IPS-11a (cell line): ENCODE data around the gene RHOG.
"Not testable (repeated sequence)": the region's sequence is repeated elsewhere in the genome, so short reads cannot be mapped to it uniquely, and the experiment has no call there.

ENCODE experiments used
- H3K4me3 ChIP-seq: one replicate; pipeline ENCODE4 v1.5.1; 2013; ENCODE audit warnings: low read depth, low read length, control low read depth

Gene RHOG

DNA sequence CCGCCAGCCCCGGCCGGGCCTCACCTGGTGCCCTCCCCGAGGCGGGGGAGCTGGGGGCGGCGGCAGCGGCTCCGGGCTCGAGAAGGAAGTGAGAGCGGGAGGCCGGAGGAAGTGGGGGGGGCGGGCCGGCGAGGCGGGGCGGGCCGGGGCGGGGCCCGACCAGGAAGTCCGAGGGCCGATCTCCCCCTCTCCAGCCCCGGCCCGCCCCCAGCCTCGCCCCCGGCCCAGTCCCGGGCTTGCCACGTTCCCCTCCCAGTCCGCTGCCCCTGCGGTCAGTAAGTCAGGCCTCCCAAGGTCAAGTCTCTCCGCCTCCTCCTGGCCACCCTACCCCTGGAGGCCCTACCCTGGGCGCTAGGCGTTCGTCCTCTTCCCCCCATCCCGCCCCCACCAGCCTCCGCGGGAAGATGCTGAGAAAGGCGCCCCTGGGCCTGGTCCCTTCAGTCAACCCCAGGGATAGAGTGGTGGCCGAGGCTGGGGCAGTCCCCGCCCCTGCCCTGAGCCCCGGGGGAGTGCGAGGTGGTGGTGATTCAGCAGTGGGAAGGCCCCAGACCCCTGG lies at the start of gene RHOG:
Gene RHOG (minus strand): TSS at position 90 of the 556 bp plus-strand sequence. CDS start 12,821 bp downstream, outside the sequence.
- peak within 1 kb of the TSS; percentile 74 for H3K4me3 ChIP-seq

DNA sequence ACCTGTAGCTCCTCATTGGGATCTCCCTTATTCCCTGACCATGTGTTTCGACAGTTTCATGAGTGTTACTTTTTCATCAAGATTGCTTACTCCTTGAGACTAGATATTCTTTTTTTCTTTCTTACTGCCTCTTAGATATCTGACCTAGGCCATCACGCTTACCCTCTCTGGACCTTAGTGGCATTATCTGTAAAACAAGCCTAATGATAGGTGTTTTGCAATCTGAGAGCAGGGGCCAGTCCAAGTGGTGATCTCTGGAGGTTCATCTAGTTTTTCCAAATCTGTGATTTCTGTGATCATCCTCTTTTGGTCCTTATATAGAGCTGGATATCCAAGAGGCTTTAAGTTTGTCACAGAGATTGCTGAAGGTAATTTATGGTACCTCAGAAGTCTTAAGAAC lies 49.3 kb upstream of the RHOG start:
- H3K4me3 ChIP-seq: no peak overlapping the region

DNA sequence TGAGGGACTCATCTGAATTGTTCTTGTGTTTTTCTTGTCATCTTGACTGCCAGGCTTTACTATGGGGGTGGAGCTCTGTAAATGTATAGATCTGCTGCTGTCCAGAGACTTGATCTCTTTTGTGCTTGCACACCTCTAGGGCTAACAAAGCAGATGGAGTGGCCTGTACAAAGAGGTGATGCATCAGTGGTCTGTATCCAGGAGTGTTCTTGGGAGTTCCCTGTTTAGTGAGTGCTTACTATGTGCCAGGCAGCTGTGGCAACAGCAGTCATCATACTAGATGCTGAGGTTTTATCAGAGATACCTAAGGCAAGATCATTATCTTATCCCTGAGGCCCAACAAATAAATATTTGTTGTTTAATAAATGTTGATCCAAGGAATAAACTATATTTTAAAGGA lies 48.1 kb upstream of the RHOG start:
- H3K4me3 ChIP-seq: no peak overlapping the region

DNA sequence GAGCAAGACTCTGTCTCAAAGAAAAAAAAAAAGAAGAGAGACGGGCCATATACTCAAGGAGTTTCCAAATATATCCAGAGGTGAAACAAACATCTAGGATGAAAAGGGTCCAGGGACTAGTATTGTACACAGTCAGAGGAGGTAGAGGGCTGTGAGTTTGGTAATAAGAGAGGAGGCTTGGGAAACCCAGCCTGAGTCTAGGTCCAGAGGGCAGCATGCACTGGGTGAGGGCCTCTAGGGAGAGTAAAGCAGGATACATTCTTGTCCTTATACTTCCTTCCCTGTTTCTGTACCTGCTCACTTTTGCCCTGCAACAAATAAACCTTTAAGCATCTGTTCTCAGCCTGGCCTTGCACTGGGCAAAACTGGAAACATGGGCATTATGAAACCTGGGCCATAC lies 46.2 kb upstream of the RHOG start:
- H3K4me3 ChIP-seq: no peak overlapping the region

DNA sequence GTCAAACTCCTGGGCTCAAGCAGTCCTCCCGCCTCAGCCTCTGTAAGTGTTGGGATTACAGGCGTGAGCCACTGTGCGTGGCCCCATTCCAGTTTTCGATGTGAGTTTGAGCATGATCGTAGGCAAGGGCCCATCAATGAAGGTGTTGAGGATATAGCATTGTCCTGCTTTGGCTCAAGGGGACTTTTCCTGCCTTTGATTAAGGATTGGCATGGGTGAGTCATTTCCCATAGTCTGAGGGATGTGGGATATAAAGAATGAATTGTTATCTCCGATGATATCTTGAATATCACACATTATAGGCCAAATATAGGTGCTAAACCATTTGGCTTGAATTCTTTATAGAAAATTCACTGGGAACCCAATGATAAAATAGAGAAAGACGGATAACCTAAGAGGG lies 45.1 kb upstream of the RHOG start:
- H3K4me3 ChIP-seq: no peak overlapping the region

DNA sequence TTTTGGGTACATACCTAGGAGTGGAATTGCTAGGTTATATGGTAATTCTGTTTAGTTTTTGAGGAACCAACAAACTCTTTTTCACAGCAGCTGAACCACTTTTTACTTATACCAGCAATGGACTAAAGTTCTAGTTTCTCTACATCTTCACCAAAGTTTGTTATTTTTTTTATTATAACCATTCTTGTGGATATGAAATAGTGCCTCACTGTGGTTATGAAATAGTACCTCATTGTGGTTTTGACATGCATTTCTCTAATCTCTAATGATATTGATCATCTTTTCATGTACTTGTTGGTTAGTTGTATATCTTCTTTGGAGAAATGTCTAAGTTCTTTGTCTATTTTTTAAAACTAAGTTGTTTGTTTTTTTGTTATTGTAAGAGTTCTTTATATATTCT lies 41.9 kb upstream of the RHOG start:
- no peak overlapping the region for H3K4me3 ChIP-seq

DNA sequence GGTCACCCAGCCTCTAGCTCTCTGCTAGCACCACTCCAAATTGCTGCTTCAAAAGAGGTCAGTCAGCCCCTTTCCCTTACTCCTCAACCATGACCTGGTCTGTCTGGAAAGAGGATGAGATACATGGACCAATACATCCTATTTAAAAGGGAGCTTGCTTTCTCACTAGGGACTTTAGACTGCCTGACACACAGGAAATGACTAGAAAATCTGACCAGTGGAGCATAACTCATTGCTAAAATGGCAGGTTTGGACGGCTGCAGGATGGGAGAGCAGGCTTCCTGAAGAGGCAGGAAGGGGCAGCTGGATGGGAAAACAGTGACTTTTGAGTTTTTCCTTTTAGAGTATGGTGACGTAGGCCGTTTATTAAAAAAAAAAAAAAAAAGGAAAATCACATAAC lies 40.0 kb upstream of the RHOG start:
- H3K4me3 ChIP-seq: no peak overlapping the region

DNA sequence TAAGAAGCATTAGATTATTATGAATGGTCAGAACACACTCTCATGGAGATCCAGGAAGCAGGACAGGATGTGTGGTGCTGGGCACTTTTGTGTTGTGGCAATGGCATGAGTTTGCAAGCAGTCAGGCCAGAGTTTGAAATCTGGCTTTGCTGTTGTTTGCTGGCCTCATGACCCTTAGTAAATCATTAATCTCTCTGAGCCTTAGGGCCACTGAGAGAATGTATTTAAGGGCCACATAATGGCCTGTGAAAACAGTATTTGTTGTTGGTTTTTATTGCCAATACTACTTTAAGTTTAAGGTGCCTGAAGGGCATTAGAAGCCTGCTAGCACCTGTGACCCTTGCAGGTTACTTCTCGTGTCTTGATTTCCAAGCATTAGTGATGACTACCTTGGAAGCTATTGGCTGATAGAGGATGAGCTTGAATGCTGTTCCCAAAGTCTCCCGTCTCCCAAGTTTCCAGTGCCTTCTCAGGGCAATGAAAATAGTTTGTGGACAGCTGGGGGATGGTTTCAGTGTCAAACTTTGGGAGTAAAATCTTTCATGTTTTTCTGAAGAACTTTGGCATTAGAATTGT lies 39.3 kb upstream of the RHOG start:
- no peak overlapping the region for H3K4me3 ChIP-seq

DNA sequence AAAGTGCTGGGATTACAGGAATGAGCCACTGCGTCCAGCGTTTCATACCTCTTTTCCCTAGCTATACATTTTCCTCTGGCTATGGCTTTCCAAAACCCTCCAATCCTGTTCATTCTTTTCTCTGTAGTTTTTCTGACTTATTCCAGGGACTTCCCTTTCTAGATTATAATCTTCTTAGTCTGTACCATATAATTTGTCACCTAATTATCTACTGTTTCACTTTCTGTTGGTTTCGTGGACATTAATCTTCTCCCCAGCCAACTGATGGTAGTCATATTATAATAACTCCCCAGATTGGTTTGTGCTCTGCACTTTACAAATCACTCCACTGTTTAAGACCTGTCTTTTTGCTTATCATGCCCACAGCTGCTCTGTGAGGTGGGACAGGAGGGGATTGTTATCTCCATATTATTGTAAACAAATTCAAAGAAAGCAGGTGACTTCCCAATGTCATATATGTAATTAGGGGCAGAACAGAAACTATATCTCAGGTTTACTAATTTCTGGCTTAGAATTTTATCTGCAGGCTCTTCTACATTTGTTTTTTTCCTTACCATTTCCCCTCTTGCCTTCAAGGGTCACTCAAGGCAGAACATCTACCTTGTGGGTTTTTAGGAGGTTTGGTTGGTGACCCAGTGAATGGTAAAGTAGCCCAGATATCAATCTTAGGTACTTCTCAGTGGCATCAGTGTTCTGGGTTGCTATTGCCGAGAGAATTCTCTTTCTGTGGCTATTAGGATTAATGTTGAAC lies 38.6 kb upstream of the RHOG start:
- no peak overlapping the region for H3K4me3 ChIP-seq

DNA sequence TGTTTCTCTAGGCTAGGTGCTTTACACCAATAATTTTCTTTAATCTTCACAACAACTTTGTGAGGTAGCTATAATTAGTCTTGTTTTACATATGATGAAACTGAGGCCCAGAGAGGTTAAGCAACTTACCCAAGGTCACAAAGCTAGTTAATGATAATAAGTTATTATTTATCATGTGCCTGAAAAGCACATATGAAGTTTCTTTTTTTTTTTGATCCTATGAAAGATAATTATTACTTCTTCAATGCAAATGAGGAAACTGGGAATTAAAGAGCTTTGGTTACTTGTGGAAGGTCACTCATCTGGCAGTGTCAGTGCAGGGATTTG lies 37.5 kb upstream of the RHOG start:
- H3K4me3 ChIP-seq: no peak overlapping the region

DNA sequence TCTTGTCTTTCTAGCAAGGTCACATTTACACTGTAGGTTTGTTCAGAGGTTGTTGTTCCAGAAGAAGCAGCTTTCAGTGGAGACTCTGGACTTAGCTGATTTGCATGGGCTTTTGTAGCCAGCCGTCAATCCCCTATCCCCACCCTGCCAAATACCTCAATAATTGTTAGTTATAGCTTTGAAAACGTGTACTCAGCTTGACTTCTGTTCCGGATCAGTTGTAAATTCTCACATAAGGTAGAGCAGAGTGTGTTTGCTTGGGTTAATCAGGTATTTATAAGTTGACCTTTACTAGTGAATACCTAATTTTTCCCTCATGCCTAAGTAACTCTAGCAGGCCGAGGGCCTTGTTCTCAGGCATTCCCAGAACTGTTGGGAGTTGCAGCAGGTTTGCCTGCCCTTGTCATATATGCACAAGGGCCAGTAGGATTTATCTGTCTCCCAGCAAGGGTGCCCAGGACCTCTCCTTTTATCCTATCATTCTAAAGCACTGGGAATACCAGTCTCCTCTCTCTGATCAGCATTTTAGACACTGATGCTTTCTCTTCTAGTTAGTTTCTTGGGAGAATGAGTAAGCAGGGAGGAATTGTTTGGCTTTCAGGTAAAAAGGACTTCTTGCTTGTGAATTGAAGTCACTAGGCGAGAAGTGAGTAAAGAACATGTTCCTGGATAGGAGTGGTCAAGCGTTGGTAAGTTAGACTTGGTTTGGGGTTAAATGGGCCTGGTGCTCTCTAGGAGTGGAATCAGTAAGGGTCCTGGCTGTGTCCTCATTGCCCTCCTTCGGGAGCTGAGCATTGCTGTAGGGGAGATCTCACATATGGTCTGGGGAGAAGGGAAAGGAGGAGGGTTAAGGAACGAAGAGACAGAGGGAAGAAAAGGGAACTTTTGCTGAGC lies 36.9 kb upstream of the RHOG start:
- no peak overlapping the region for H3K4me3 ChIP-seq

DNA sequence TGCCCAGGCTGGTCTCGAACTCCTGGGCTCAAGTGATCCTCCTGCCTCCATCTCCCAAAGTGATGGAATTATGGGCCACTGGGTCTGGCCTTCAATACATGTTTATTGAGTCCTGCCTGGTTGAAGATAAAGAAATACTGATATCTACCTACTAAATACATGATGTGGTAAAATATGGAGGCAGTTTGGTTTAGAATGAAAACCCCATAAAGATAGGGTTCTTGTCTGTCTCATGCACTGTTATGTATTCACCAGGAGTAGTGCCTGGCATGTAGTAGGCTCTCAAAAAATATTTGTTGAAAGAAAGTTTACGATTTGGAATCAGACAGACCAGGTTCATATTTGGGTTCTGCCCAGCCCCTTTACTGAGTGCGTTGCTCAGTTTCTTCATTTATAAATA lies 35.9 kb upstream of the RHOG start:
- no peak overlapping the region for H3K4me3 ChIP-seq

DNA sequence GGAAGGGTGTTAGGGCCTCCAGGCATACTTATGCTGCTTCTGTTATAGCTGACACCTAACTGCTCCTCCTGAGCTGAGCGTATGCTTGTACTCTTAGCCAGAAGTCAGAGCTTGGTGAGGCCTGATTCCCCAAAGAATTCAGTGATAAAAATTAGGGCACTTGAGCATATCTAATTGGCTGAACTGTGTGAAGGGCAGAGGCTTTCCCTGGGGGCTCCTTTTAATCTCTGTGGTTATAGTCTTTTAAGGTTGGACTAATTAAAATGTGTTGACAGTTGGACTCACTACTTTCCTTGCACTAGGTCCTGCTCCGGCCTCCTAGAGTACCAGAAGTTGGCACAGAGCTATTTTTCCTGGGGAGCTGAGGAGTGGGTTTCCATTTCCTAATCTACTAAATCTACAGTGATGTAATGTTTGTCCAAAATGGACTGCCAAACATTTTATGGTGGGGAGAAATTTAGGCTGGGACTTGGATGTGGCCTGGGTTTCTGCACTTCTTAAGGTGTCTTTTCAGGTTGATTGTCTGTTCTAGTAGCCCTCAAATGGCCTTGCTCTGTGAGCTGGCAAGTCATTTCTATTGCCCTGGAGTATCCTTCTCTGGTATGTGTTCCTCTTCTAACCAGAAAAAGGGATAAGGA lies 33.1 kb upstream of the RHOG start:
- H3K4me3 ChIP-seq: no peak overlapping the region

DNA sequence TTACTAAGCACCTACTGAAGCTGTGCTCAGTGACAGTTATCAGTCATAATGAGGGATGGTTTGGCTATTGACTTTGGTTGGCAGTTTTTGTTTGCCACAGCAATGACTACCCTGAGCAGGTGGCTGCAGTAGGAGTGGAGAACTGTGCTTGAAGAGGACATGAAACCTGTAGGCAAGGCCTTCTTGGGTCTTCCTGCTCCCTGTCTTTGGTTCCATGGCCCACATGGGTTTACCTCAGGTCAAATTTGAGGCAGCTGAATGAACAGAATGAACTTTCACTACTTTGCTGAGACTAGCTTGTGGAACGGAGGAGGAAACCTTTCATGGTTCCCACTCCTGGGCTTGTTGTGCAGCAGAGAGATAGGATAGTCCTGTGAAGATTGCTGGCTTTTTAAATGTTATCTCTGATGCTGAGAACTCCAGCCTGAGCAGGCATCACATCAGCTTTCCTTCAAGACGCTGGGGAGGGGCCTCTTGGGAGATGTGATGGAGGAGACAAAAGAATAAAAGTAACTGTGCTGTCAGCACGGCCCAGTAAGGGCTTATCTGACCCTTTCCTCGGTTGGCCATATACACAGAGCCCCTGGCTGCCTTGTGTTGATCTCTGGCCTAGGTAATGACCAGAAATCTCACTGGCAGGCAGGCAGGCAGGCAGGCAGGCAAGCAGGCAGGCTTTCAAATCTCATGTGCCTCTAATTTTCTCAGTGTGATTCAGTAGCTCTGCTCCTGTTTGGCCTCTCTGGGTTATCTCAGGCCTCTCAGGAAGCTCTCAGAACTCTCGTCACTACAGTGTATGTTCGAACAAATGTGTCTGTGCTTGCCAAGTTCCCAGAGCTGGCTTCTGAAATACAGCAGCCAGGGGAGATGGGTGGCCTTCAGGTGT lies 26.7 kb upstream of the RHOG start:
- no peak overlapping the region for H3K4me3 ChIP-seq

DNA sequence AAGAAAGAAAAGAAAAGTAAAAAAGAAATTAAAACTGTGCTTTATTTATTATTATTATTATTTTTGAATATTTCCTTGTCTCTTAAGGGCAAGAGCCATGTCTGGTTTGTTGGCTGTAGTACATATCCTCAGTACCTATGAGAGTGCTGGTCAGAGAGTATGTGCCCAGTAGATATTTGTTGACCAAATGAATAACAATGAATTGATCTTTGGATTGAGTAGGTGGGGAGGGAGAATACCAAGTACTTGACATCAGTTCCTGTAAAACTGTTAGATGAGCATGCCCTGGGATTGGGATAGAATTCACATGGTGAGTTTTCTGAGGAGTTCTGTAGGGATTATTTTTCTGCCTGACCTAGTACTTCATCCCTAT lies 26.1 kb upstream of the RHOG start:
- H3K4me3 ChIP-seq: no peak overlapping the region

DNA sequence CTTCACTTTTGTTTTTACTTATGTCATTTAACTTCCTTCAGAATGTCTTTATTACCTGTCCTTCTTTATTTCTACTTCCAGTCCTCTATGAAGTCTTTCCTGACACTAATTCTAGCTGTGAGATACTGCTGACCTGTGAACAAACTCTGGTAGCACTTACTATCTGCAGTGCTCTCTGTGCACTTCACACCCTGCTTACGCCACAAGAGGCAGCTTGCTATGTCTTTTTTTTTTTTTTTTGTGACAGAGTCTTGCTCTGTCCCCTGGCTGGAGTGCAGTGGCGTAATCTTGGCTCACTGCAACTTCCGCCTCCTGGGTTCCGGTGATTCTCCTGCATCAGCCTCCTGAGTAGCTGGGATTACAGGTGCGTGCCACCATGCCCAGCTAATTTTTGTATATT lies 25.4 kb upstream of the RHOG start:
- no peak overlapping the region for H3K4me3 ChIP-seq

DNA sequence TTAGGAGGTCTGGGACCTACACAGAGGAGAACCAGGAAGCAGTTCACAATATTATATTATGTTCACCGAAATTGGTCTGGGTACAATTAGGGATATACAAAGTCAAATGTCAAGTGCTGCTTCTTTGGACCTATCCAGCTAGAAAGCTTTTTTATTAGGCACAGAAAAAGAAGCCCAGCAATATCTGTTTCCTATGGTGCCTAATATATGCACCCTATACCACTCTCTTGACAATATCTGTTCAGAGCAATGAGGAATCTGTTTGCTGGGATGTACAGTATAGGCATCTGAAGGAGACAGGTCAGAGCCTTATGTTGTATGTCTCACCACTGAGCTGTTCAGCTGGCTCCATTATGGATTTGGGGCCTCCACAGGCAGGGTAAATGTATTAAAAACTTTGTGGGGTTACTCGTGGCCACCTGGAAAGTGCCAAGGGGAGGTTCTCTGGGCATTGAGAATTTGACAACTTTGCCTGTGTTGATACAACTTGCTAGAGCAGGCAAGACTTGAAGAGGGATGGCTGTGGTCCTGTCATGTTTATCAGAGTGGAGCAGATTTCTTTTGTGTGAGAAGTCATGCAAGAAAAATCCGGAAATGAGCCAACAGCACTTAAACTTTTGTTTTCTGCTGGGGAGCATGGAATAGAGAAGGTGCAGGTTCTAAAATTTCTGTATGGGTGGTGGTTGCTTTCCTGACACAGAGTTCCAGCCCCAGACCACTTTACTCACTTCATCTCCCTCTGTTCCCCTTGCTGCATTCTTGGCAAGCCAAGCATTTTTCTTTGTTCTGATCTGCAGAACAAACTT lies 24.8 kb upstream of the RHOG start:
- no peak overlapping the region for H3K4me3 ChIP-seq

DNA sequence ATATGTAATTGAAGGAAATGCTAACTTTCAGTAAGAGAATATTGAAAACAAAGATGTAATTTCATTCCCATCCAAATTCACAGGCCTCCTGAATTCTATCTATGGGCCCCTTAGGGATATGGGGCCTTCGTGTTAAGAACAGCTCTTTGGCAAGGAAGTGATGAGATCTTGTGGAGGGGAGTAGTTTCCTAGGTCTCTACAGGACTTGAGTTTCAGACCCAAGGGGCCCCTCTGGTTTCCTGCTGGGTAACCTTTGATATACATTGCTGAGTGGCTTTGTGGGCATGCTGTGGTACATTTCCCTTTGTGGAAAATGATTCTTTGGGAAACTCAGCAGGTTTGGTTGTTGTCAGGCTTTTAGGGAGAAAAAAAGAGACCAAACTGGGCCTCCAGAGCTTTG lies 20.9 kb upstream of the RHOG start:
- H3K4me3 ChIP-seq: no peak overlapping the region

DNA sequence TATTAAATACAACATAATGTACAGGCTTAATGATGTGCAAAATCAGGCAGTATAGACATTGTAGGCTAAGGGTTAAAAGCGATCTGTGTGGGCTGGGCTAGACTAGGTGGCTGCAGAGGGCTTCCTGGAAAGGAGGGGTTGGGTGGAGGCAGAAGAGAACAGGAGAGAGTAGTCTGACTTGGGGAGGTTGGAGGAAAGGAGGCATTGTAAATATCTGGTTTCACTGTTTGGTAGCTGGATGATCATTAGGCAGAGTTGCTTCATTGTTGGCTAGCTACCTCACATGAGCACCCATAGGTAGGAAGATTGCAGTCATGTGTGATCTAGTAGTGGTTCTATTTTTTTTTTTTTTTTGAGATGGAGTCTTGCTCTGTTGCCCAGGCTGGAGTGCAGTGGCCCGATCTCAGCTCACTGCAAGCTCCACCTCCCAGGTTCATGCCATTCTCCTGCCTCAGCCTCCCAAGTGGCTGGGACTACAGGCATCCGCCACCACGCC lies 20.2 kb upstream of the RHOG start:
- not testable (repeated sequence) for H3K4me3 ChIP-seq
